K562 (cell line): ENCODE measurements around the gene MAPK13. TPM values are rescaled to one million over a fixed set of nuclear protein-coding genes. Genes with fewer than 3 reads are reported as not detected.

ENCODE experiments used
- CTBP1 ChIP-seq: fragments of 450-650 bp; IDR thresholded peaks from 2 replicates; pipeline ENCODE4 v1.6.1; 2016; ENCODE audit warnings: borderline replicate concordance
- GABPA ChIP-seq: fragments of 200-800 bp; sonication (Bioruptor generic); conservative IDR thresholded peaks from 2 replicates; pipeline ENCODE4 v1.6.1; 2016; ENCODE audit warnings: low read depth, missing genetic modification characterization, missing compliant biosample characterization
- HDAC3 ChIP-seq: fragments of 450-650 bp; IDR thresholded peaks from 2 replicates; pipeline ENCODE4 v1.6.1; 2018; ENCODE audit warnings: borderline replicate concordance, mild to moderate bottlenecking, moderate library complexity; ENCODE audit not compliant: partially characterized antibody
- HOXB6 ChIP-seq: fragments of 250-450 bp; sonication (Bioruptor Pico); IDR thresholded peaks from 2 replicates; pipeline ENCODE4 v1.5.1; 2022; ENCODE audit warnings: mild to moderate bottlenecking, borderline replicate concordance
- KAT8 ChIP-seq: fragments of 450-650 bp; IDR thresholded peaks from 2 replicates; pipeline ENCODE4 v1.6.1; 2016; ENCODE audit warnings: low read depth, mild to moderate bottlenecking
- KDM1A ChIP-seq, 2 experiments: fragments of 450-650 bp; IDR thresholded peaks; 2 replicates each; pipeline ENCODE4 v1.6.1; 2016; ENCODE audit warnings: mild to moderate bottlenecking in 2 of 2
- KDM4B ChIP-seq, 2 experiments: fragments of 450-650 bp in 1 of 2; sonication (generic) in 1 of 2; IDR thresholded peaks; 2 replicates each; pipeline ENCODE4 v1.6.1; 2016 to 2017; ENCODE audit warnings: borderline replicate concordance in 2 of 2, antibody characterized with exemption in 1 of 2, low read depth in 1 of 2, mild to moderate bottlenecking in 1 of 2
- LARP7 ChIP-seq: fragments of 450-650 bp; IDR thresholded peaks from 2 replicates; pipeline ENCODE4 v1.6.1; 2016
- MAZ ChIP-seq, 2 experiments: fragments of 450-650 bp in 1 of 2; sonication (generic) in 1 of 2; formaldehyde crosslinking; IDR thresholded peaks in 1 of 2; conservative IDR thresholded peaks in 1 of 2; 2 replicates each; pipeline versions ENCODE4 v1.4.0 to v1.5.0; 2020; ENCODE audit warnings: mild to moderate bottlenecking in 1 of 2, missing genetic modification reagents in 1 of 2
- MEIS2 ChIP-seq: fragments of 450-650 bp; IDR thresholded peaks from 2 replicates; pipeline ENCODE4 v1.6.1; 2014; ENCODE audit warnings: mild to moderate bottlenecking; ENCODE audit not compliant: partially characterized antibody
- MTA2 ChIP-seq: fragments of 450-650 bp; IDR thresholded peaks from 2 replicates; pipeline ENCODE4 v1.6.1; 2016; ENCODE audit warnings: low read depth
- NCOA6 ChIP-seq: fragments of 450-650 bp; IDR thresholded peaks from 2 replicates; pipeline ENCODE4 v1.6.1; 2017; ENCODE audit warnings: mild to moderate bottlenecking
- SIN3A ChIP-seq, 2 experiments: fragments of 150-350 bp in 1 of 2; IDR thresholded peaks; 2 replicates each; pipeline ENCODE4 v1.6.1; 2011 to 2016; ENCODE audit warnings: borderline replicate concordance in 2 of 2, low read depth in 2 of 2, low read length in 2 of 2, mild to moderate bottlenecking in 2 of 2, moderate library complexity in 2 of 2; ENCODE audit not compliant: control insufficient read depth in 1 of 2
- SMAD1 ChIP-seq: fragments of 150-350 bp; IDR thresholded peaks from 2 replicates; pipeline ENCODE4 v1.6.1; 2014; ENCODE audit warnings: low read length, low read depth; ENCODE audit not compliant: partially characterized antibody
- SMC3 ChIP-seq: conservative IDR thresholded peaks from 2 replicates; pipeline ENCODE4 v1.6.1; 2011; ENCODE audit warnings: low read depth, low read length, improper control_type of control experiment; ENCODE audit not compliant: insufficient read depth
- TAL1 ChIP-seq: fragments of 450-650 bp; IDR thresholded peaks from 2 replicates; pipeline ENCODE4 v1.6.1; 2016; ENCODE audit warnings: mild to moderate bottlenecking
- XRCC5 ChIP-seq: fragments of 200-400 bp; formaldehyde crosslinking; IDR thresholded peaks from 2 replicates; pipeline ENCODE4 v1.6.1; 2017; ENCODE audit warnings: low read depth, mild to moderate bottlenecking, low read length
- ZNF134 ChIP-seq: fragments of 250-450 bp; sonication (Bioruptor Pico); conservative IDR thresholded peaks from 2 replicates; pipeline ENCODE4 v1.4.0; 2020
- ZNF41 ChIP-seq: fragments of 250-450 bp; sonication (Bioruptor Pico); conservative IDR thresholded peaks from 2 replicates; pipeline ENCODE4 v1.4.0; 2020; ENCODE audit warnings: mild to moderate bottlenecking
- polyA plus RNA-seq, 8 experiments: library from polyadenylated mRNA; depleted of rRNA in 4 of 8; stranded (reverse) in 5 of 8; unstranded in 3 of 8; fragments of >200 nt; fragmentation: Nextera tagmentation in 2 of 8; fragmentation: Illumina TruSeq in 1 of 8; extraction: Ambion mirVana in 2 of 8; extraction: Trizol in 1 of 8; gene quantifications; 2 replicates each; pipeline versions ENCODE4 v1.2.1 to v1.2.3, GENCODE V29; 2011 to 2014; ENCODE audit warnings: inconsistent platforms in 1 of 8, missing spikeins in 1 of 8
- total RNA-seq, 7 experiments: library from RNA; depleted of rRNA in 6 of 7; stranded (reverse); fragments of >200 nt in 6 of 7; fragmentation: Illumina TruSeq in 2 of 7; extraction: Trizol in 2 of 7; gene quantifications; 2 replicates each; pipeline versions ENCODE4 v1.2.1 to v1.2.3, GENCODE V29; 2011 to 2021; ENCODE audit warnings: low replicate concordance in 1 of 7
- TF ChIP-seq, protein P1 (sequence below): sonication (generic); formaldehyde crosslinking; IDR thresholded peaks from 2 replicates; pipeline ENCODE4 v1.8.1; 2023; ENCODE audit warnings: mild to moderate bottlenecking, missing genetic modification reagents
- TF ChIP-seq, protein P2 (sequence below): IDR thresholded peaks from 2 replicates; pipeline ENCODE4 v1.6.1; 2016; ENCODE audit warnings: missing genetic modification characterization, missing compliant biosample characterization
- TF ChIP-seq, protein P3 (sequence below): fragments of 450-650 bp; formaldehyde crosslinking; IDR thresholded peaks from 2 replicates; pipeline ENCODE4 v1.4.0; 2020; ENCODE audit warnings: mild to moderate bottlenecking, moderate library complexity

MAPK13 gene
- total and polyA plus RNA-seq, 9 of the 15 experiments (the other 6 are each of a cell fraction or from before 2014, with no cell fraction given), result 0.03 to 2.3 (median 0.48) TPM; not detected in 1

DNA sequence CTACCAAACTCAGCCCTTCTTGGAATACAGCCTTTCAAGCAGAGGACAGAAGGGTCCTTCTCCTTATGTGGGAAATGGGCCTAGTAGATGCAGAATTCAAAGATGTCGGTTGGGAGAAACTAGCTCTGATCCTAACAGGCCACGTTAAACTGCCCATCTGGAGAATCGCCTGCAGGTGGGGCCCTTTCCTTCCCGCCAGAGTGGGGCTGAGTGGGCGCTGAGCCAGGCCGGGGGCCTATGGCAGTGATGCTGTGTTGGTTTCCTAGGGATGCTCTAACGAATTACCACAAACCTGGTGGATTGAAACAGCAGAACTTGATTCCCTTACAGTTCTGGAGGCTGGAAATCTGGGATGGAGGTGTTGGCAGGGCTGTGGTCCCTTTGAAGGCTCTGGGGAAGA, 9.1 kb downstream of the MAPK13 start (continued):
- TF ChIP-seq KDM4B (IDR thresholded peaks at IDR 0.05; ENCODE audit: borderline replicate concordance in 2 of 2, low read depth in 1 of 2) (no peak), ZNF134 (CRISPR knock-in tag) (no peak), HOXB6 (CRISPR knock-in tag) (no peak), XRCC5 (peak; percentile 67; the same call in 1 of the 2 replicates), MAZ (CRISPR knock-in tag; conservative IDR thresholded peaks at IDR 0.05 in 1 of 2, IDR thresholded peaks at IDR 0.05 in 1 of 2) (peak in 1 of 2 experiments; percentile 79; a peak in 2 of 4 replicates), SMAD1 (no peak), CTBP1 (peak; percentile 48; the same call in 1 of the 2 replicates), SMC3 (peak; percentile 59; the same call in 1 of the 2 replicates), SIN3A (IDR thresholded peaks at IDR 0.05; ENCODE audit: borderline replicate concordance in 2 of 2, control insufficient read depth in 1 of 2, low read depth in 2 of 2, low read length in 2 of 2) (no peak), HDAC3 (no peak), MTA2 (no peak), GABPA (tag) (no peak), NCOA6 (no peak), MEIS2 (no peak), LARP7 (no peak), TAL1 (no peak), ZNF41 (no peak), KAT8 (no peak), KDM1A (IDR thresholded peaks at IDR 0.05) (0 out of 4 replicates have a peak, but pooled peaks of 1 of the 2 experiments have one; percentile 20)
- TF ChIP-seq, protein P1, sequence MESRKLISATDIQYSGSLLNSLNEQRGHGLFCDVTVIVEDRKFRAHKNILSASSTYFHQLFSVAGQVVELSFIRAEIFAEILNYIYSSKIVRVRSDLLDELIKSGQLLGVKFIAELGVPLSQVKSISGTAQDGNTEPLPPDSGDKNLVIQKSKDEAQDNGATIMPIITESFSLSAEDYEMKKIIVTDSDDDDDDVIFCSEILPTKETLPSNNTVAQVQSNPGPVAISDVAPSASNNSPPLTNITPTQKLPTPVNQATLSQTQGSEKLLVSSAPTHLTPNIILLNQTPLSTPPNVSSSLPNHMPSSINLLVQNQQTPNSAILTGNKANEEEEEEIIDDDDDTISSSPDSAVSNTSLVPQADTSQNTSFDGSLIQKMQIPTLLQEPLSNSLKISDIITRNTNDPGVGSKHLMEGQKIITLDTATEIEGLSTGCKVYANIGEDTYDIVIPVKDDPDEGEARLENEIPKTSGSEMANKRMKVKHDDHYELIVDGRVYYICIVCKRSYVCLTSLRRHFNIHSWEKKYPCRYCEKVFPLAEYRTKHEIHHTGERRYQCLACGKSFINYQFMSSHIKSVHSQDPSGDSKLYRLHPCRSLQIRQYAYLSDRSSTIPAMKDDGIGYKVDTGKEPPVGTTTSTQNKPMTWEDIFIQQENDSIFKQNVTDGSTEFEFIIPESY, result peak; percentile 94
- TF ChIP-seq, protein P2, sequence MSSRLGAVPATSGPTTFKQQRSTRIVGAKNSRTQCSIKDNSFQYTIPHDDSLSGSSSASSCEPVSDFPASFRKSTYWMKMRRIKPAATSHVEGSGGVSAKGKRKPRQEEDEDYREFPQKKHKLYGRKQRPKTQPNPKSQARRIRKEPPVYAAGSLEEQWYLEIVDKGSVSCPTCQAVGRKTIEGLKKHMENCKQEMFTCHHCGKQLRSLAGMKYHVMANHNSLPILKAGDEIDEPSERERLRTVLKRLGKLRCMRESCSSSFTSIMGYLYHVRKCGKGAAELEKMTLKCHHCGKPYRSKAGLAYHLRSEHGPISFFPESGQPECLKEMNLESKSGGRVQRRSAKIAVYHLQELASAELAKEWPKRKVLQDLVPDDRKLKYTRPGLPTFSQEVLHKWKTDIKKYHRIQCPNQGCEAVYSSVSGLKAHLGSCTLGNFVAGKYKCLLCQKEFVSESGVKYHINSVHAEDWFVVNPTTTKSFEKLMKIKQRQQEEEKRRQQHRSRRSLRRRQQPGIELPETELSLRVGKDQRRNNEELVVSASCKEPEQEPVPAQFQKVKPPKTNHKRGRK, result no peak
- TF ChIP-seq, protein P3, sequence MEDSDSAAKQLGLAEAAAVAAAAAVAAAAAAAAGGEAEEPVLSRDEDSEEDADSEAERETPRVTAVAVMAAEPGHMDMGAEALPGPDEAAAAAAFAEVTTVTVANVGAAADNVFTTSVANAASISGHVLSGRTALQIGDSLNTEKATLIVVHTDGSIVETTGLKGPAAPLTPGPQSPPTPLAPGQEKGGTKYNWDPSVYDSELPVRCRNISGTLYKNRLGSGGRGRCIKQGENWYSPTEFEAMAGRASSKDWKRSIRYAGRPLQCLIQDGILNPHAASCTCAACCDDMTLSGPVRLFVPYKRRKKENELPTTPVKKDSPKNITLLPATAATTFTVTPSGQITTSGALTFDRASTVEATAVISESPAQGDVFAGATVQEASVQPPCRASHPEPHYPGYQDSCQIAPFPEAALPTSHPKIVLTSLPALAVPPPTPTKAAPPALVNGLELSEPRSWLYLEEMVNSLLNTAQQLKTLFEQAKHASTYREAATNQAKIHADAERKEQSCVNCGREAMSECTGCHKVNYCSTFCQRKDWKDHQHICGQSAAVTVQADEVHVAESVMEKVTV, result 0 out of 2 replicates have a peak, but pooled peaks have one; percentile 16
